IPS-NIHi11 (cell line): ENCODE measurements around the gene CLEC14A.

Source experiments
- DNase-seq: peaks from one replicate; pipeline ENCODE4 v3.0.0; 2012; ENCODE audit warnings: mixed read lengths, low spot score

The CLEC14A gene, protein sequence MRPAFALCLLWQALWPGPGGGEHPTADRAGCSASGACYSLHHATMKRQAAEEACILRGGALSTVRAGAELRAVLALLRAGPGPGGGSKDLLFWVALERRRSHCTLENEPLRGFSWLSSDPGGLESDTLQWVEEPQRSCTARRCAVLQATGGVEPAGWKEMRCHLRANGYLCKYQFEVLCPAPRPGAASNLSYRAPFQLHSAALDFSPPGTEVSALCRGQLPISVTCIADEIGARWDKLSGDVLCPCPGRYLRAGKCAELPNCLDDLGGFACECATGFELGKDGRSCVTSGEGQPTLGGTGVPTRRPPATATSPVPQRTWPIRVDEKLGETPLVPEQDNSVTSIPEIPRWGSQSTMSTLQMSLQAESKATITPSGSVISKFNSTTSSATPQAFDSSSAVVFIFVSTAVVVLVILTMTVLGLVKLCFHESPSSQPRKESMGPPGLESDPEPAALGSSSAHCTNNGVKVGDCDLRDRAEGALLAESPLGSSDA

DNA sequence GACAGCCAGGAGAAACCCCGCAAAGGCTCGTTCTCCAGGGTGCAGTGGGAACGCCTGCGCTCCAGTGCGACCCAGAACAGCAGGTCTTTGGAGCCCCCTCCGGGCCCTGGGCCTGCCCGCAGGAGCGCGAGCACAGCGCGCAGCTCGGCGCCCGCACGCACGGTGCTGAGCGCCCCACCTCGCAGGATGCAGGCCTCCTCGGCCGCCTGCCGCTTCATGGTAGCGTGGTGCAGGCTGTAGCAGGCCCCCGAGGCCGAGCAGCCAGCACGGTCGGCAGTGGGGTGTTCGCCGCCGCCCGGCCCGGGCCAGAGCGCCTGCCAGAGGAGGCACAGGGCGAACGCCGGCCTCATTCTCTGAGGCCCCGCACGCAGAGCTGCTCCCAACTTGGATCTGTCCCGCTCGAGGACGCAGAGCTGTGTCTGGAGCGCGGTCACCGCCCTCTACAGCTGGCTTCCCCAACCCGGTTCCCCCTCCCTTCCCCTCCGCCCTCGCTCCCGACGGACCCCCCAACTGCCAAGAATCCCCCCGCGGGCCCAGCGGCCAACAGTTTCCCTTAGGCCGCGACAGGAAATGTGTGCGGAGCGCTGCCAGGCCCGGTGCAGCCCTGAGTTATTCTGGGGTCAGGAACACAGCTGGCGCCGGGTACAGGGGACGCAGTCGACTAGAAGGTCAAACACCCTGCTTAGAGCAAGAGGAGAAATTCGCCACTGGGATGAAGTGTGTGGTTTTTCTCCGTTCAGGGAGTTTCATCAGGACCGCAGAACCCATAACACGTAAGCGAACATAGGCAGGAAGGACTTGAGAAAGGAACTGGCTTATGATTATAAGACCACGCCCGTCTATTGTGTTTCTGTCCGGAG is at the start of gene CLEC14A:
TSS of gene CLEC14A (minus strand) at position 421 of the 860 bp plus-strand sequence. CDS start at position 350, 71 bp downstream.
- DNase-seq, result peak; percentile 45

DNA sequence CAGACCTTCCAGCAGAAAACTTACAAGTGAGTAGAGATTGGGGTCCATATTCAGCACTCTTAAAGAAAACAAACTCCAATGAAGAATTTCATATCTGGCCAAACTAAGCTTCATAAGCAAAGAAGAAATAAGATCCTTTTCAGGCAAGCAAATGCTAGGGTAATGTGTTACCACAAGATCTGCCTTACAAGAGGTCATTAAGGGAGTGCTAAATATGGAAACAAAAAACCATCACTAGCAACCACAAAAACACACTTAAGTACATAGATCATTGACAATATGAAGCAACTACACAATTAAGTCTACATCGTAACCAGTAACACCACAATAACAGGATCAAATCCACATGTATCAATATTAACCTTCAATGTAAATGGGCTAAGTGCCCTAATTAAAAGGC is 47.1 kb upstream of the CLEC14A start:
- no peak for DNase-seq

DNA sequence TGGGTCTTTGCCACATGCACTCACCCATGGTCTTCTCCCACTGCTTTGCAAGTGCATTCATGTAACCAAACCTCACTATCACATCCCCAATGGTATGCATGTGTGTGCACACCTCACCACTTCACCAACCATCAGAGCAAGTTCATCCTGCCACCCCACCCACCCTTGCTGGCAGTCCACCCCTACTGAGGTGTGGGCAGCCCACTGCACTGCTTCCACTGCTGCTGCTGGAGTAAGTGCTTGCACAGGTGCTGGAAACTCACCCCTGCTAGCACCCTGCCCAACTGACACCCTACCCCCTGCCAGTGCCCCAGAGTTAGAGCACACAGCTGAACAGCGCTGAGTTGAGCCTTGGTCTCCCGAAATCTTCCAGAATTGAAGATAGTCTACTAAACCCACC is 46.1 kb upstream of the CLEC14A start:
- no peak for DNase-seq

DNA sequence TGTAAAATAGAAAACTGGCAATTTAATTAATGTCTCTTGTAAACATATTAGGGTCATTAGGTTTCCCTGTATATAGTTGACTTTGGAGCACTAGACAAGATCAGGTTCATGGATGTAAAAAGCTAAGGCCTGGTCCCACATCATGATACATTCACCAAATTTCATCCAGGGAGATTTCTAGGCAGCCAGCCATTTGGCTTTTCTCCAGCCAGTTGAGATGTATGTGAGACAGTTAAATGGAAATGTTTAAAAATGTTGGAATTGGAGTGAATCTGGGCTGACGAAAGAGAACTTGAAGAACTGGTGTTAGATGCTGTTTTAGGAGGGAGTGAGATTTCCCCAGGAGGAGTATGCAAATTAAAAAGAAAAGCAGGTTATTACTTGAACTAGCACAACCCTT is 41.8 kb upstream of the CLEC14A start:
- DNase-seq, result no peak

GRCh38 chr14:38291681-38292467 is 36.0 kb upstream of the CLEC14A start:
- no peak for DNase-seq

- no peak for DNase-seq
These were observed 34.8 kb upstream of the CLEC14A start for GRCh38 chr14:38290601-38291188.

DNA sequence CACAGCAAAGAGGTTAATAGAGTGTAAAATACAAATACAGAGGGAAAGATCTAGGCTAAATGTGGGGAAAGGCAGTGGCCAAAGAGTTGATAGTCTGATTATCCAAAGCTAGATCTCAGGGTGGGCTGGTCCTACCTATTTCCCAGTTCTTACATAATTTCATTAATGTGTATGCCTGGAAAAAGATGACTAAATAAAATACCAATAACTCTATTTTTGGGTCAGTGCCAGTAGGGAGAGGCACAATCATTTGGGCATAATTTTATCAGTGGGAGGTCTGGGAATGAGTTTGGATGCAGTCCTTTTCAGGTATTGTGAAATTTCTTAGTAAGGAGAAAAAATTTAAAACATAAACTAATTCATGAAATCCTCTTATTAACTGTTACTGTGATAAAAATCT is 30.6 kb upstream of the CLEC14A start:
- no peak for DNase-seq

DNA sequence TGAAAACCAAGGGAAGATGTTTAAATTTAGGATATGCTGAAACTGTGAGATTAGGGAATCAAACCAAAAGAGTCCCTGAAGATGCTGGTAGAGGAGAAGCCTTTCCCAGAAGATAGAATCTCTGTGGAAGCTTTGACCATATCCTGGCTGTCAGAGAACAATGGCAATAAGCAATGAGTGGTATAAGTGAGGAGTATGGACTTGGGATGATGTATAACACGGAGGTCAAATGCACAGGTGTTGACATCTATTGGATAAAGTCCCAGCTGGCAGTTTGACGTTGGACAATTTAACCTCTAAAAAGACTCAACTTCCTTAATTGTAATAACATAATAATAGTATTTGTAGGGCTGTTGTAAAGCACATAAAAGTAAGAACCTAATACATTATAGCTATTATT is 30.1 kb upstream of the CLEC14A start:
- no peak for DNase-seq

GRCh38 chr14:38282936-38283335 is 27.0 kb upstream of the CLEC14A start:
- DNase-seq, result no peak

DNA sequence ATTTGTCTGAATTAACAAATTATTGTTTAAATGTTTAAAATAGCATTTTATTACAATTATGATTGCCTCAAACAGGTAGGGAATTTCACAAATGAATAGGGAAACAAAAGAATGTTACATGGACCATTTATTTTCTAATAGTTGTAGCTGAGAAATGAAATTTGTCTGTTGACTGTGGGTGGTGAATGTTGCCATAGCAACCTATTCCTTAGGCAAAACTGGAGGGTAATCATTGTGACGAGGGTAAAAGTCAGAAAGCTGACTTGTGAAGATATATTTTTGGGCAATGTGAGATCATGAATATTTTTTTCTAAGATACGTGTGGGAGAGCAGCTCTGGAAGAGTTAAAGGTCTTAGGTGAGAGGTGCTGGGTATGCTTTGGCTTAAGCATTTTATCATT is 24.2 kb upstream of the CLEC14A start:
- DNase-seq, result no peak

- no peak for DNase-seq
These were observed 23.7 kb upstream of the CLEC14A start for GRCh38 chr14:38279572-38279971.

DNA sequence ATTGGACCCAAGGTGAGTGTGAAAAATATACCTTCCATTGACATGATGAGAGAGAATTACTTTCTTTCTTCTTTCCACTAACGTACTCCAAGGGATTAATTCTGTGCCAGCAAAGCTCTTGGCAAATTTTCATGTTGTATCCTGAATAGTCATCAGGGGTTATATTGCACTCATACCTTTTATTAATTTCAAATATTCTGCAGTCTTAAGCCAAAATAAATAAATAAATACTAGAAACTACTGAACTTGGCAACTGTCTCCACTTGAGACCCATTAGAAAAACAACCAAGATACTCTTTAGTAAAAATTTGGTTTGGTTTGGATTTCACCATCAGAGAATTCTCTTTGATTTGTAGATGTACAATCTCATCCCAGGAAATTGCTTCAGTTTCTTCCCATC is 22.1 kb upstream of the CLEC14A start:
- DNase-seq, result no peak

GRCh38 chr14:38262844-38263243 is 7.0 kb upstream of the CLEC14A start:
- DNase-seq, result no peak

- no peak for DNase-seq
These were observed 5.7 kb upstream of the CLEC14A start for GRCh38 chr14:38261620-38262019.

- DNase-seq, result no peak
These were observed 1.6 kb upstream of the CLEC14A start for GRCh38 chr14:38257507-38257906.

GRCh38 chr14:38256533-38256840 is 594 bp upstream of the CLEC14A start:
- no peak for DNase-seq

GRCh38 chr14:38255408-38255672 is 553 bp downstream of the CLEC14A start:
- no peak for DNase-seq

DNA sequence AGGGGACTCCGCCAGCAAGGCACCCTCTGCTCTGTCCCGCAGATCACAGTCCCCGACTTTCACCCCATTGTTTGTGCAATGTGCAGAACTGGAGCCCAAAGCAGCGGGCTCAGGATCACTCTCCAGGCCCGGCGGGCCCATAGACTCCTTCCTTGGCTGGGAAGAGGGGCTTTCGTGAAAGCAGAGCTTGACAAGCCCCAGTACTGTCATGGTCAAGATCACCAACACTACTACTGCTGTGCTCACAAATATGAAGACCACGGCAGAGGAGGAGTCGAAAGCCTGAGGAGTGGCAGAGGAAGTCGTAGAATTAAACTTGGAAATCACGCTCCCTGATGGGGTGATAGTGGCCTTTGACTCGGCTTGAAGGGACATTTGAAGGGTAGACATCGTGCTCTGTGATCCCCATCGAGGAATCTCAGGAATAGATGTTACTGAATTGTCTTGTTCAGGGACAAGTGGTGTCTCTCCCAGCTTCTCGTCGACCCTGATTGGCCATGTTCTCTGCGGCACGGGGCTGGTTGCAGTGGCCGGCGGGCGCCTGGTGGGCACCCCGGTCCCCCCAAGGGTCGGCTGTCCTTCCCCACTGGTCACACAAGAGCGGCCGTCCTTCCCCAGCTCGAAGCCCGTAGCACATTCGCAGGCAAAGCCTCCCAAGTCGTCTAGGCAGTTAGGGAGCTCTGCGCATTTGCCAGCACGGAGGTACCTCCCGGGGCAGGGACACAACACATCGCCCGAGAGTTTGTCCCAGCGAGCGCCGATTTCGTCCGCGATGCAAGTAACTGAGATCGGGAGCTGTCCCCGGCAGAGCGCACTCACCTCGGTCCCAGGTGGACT is 1.1 kb downstream of the CLEC14A start:
- DNase-seq, result peak; percentile 42

DNA sequence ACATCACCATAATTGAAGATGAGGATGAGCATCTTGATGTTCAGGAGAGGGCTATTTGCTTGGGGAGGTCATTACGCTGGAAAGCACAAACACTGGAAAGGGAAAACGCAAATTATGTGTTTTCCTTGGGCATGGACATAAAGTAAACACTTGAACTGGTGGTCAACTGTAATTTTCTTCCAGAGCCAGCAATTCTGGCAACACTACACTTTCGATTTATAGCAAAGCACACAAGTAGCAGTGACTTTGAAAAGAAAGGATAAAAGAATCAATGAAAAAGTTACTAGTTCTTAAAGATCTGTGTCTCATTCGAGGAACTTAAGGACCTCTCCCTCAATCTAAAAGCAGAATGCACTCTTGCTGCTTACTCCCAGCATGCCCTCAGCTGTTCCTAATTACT is 2.2 kb downstream of the CLEC14A start:
- no peak for DNase-seq

DNA sequence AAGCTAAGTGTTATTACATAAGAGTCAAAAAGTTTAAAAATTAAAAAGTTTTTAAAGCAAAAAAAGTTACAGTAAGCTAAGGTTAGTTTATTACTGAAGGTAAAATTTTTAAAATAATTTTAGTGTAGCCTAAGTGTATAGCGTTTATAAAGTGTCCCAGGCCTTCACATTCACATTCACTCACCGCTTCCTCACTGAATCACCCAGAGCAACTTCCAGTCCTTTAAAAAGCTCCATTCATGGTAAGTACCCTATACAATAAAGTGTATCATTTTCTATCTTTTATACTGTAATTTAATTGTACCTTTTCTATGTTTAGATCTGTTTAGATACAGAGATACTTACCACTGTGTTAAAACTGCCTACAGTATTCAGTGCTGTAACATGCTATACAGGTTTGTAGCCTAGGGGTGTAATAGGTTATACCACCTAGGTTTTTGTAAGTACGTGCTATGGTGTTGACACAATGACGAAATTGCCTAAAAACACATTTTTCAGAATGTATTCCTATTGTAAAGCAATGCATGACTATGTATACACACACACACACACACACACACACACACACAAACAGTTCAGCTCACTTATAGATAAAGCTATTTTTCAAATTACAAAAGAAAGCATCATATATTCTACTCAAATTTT is 3.7 kb downstream of the CLEC14A start:
- DNase-seq, result no peak

DNA sequence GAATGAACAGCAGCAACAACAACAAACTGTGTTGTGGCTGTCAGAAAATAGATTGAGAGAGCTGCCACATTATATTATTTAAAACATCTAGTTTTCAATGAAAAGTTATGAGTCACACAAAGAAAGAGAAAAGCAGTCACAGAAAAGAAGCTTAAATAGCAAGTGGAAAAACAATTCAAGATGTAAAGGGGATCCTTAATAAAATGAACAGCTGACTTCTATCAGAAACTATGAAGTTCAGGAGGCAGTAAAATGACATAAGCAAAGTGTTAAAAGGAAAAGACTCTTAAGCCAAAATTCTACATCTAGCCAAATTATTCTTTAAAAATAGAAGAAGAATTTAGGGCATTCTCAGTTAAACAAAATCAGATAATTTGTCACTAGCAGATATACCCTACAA is 5.6 kb downstream of the CLEC14A start:
- no peak for DNase-seq
